ENCODE data around the gene RNF14.
"Not testable (repeated sequence)": the region's sequence is repeated elsewhere in the genome, so short reads cannot be mapped to it uniquely, and the experiment has no call there.

RNF14 gene

DNA sequence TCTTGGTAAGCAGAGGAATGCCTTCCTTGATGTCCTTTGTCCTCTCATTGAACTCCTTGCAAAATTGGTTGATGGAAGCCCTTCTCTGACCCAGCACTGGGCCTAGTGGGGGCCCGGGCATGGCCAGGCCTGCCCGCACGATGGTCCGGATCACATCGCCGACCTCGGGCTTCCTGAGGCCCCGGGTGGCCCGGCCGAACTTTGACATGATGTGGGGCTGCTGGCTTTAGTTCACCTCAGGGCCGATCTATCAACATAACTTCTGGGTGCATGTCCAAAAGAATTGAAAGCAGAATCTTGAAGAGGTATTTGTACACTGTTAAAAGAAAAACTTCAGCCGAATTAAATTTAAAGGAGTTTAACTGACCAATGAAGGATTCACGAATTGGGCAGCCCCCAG is 68.0 kb downstream of the RNF14 start:
- DNase-seq (ENCODE audit: low read depth): no peak
- no peak overlapping the region for H3K4me3 ChIP-seq (ENCODE audit: low read depth, low read length)

DNA sequence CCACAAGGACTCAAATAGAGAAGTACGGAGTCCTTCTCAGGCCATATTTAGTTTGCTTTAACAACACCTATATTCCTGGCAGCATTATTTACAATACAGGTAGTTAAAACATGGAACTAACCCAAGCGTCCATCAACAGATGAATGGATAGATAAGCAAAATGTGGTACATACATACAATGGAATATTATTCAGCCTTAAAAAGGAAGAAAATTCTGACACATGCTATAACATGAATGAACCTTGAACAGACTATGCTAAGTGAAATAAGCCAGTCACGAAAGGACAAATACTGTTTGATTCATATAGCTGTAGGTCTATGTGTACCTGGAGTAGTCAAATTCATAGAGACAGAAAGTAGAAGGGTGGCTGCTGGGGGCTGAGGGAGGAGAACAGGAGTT is 68.7 kb downstream of the RNF14 start:
- not testable (repeated sequence) for H3K4me3 ChIP-seq (ENCODE audit: low read depth, low read length); DNase-seq (ENCODE audit: low read depth)

DNA sequence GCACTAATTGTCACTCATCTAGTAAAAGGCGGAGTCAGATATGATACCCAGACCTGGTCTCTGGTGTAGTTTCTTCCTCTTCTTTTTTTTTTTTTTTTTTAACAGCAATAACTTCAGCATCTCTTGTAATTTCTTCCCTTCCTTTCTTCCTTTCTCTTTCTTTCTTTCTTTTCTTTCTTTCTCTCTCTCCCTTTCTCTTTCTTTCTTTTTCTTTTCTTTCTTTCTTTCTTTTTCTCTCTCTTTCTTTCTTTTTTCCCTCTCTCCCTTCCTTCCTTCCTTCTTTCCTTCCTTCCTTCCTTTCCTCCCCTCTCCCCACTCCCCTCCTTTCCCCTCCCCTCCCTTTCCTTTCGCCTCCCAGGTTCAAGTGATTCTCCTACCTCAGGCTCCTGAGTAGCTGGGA is 69.8 kb downstream of the RNF14 start:
- H3K4me3 ChIP-seq (ENCODE audit: low read depth, low read length): no peak overlapping the region
- DNase-seq (ENCODE audit: low read depth): no peak
